Measurements from ENCODE around the gene KRTAP5-10.
"Not testable (repeated sequence)": the region's sequence is repeated elsewhere in the genome, so short reads cannot be mapped to it uniquely, and the experiment has no call there.

KRTAP5-10 gene

DNA sequence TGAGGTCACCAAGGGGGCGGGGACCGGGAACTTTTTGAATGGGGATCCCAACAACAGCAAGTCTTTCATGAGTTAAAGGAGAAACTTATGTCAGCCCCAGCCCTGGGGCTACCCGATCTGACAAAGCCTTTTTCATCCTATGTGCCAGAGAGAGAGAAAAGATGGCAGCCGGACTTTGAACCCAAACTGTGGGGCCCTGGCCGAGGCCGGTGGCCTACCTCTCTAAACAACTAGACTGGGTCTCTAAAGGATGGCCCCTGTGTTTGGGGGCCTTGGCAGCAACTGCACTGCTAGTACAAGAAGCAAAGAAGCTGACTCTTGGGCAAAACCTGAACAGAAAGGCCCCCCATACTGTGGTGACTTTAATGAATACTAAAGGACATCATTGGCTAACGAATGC is 48.6 kb downstream of the KRTAP5-10 start:
- DNase-seq: not testable (repeated sequence)

DNA sequence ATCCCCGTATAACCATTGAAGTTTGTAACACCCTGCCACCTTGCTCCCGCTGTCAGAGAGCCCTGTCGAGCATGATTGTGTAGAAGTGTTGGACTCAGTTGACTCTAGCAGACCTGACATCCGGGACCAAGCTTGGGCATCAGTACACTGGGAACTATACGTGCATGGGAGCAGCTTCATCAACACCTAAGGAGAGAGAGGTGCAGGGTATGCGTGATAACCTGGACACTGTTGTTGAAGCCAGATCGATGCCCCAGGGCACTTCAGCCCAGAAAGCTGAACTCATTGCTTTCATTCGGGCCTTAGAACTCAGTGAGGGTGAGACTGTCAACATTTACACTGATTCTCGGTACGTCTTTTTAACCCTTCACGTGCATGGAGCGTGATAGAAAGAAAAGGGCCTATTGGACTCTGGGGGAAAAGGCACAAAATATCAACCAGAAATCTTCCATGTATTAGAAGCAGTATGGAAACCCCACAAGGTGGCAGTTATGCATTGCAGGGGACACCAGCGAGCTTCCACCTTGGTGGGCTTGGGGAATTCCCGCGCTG is 49.1 kb downstream of the KRTAP5-10 start:
- not testable (repeated sequence) for DNase-seq

GRCh38 chr11:71615003-71615402 is 49.6 kb downstream of the KRTAP5-10 start:
- DNase-seq: not testable (repeated sequence)
